ENCODE measurements around the gene TRH. TPM values are rescaled to one million over a fixed set of nuclear protein-coding genes. Genes with fewer than 3 reads are reported as not detected.

TRH gene
- total RNA-seq, 1 donor from 2014 or later, result not detected

GRCh38 chr3:129965937-129966336 is 8.6 kb upstream of the TRH start:
- DNase-seq, result no peak
- Histone ChIP-seq H3K27ac (no peak overlapping the region), H3K9me3 (no peaks in the 10 kb centered on the region), H3K27me3 (no peaks in the 10 kb centered on the region), H3K36me3 (no peaks in the 10 kb centered on the region), H3K4me3 (no peak overlapping the region), H3K4me1 (no peaks in the 10 kb centered on the region)
- no peak for TF ChIP-seq CTCF (IDR thresholded peaks at IDR 0.05)
- peak; percentile 10 for ATAC-seq
- intact Hi-C loops (cut with DNase I), result no loop called here

GRCh38 chr3:129966876-129967275 is 7.6 kb upstream of the TRH start:
- H3K4me1 ChIP-seq, result no peaks in the 10 kb centered on the region
- H3K4me3 ChIP-seq, result no peak overlapping the region
- no peak overlapping the region for H3K27ac ChIP-seq
- intact Hi-C loops (cut with DNase I), result no loop called here
- no peak for DNase-seq
- no peak for ATAC-seq
- H3K9me3 ChIP-seq, result no peaks in the 10 kb centered on the region
- H3K36me3 ChIP-seq, result no peaks in the 10 kb centered on the region
- no peak for TF ChIP-seq CTCF (IDR thresholded peaks at IDR 0.05)
- no peaks in the 10 kb centered on the region for H3K27me3 ChIP-seq

GRCh38 chr3:129967761-129968160 is 6.8 kb upstream of the TRH start:
- no peaks in the 10 kb centered on the region for H3K36me3 ChIP-seq
- H3K27me3 ChIP-seq, result no peaks in the 10 kb centered on the region
- no peak for DNase-seq
- no peaks in the 10 kb centered on the region for H3K9me3 ChIP-seq
- H3K27ac ChIP-seq, result no peak overlapping the region
- TF ChIP-seq CTCF (IDR thresholded peaks at IDR 0.05), result no peak
- no peak overlapping the region for H3K4me3 ChIP-seq
- intact Hi-C loops (cut with DNase I), result no loop called here
- no peaks in the 10 kb centered on the region for H3K4me1 ChIP-seq
- ATAC-seq, result no peak

GRCh38 chr3:129971351-129972052 is 3.0 kb upstream of the TRH start:
- H3K36me3 ChIP-seq, result no peaks in the 10 kb centered on the region
- no peak overlapping the region for H3K4me3 ChIP-seq
- no peak overlapping the region for H3K27ac ChIP-seq
- TF ChIP-seq CTCF (IDR thresholded peaks at IDR 0.05), result no peak
- intact Hi-C loops (cut with DNase I), result no loop called here
- H3K4me1 ChIP-seq, result peaks cover 17% of the 10 kb centered on the region
- H3K9me3 ChIP-seq, result no peaks in the 10 kb centered on the region
- H3K27me3 ChIP-seq, result peaks cover 34% of the 10 kb centered on the region
- ATAC-seq (no peak), DNase-seq (no peak)

GRCh38 chr3:129972301-129972700 is 2.2 kb upstream of the TRH start:
- Histone ChIP-seq H3K4me1 (peaks cover 17% of the 10 kb centered on the region), H3K27ac (no peak overlapping the region), H3K9me3 (no peaks in the 10 kb centered on the region), H3K36me3 (no peaks in the 10 kb centered on the region), H3K27me3 (peaks cover 42% of the 10 kb centered on the region), H3K4me3 (no peak overlapping the region)
- TF ChIP-seq CTCF (IDR thresholded peaks at IDR 0.05), result no peak
- no peak for DNase-seq
- no peak for ATAC-seq
- intact Hi-C loops (cut with DNase I), result no loop called here
